ENCODE results near the gene SRRM3.

The SRRM3 gene

DNA sequence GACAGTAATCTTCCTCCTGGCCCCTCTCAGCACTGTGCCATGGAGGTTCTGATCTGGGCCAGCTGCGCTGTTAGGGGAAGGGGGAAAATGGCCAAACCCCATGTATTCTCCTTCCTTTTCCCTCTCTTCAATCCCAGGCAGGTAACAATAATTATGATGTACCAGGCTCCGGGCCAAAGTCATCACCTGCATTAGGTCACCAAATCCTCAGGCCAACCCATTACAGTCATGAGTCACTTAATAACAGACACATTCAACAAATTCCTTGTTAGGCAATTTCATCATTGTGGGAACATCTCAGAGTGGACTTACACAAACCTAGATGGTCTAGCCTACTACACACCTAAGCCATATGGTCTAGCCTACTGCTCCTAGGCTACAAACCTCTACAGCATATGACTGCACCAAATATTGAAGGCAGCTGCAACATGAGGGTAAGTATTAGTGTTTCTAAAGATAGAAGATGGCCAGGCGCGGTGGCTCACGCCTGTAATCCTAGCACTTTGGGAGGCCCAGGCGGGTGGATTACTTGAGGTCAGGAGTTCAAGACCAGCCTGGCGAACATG, 98.6 kb downstream of the SRRM3 start (continued):
- TF ChIP-seq INSM2 (tag by site-specific recombination; IDR thresholded peaks at IDR 0.05) (0 out of 2 replicates have a peak, but pooled peaks have one; percentile 14), ZNF404 (tag by site-specific recombination; IDR thresholded peaks at IDR 0.05) (no peak), ZNF121 (tag by site-specific recombination; IDR thresholded peaks at IDR 0.05) (no peak), SP3 (tag by site-specific recombination; IDR thresholded peaks at IDR 0.05) (0 out of 2 replicates have a peak, but pooled peaks have one; percentile 19), ZFP3 (tag by site-specific recombination; IDR thresholded peaks at IDR 0.05; ENCODE audit: low read depth) (no peak), ZNF473 (tag by site-specific recombination; IDR thresholded peaks at IDR 0.05) (no peak), SCRT2 (tag by site-specific recombination; IDR thresholded peaks at IDR 0.05) (peak; percentile 45), ZNF629 (tag by site-specific recombination; IDR thresholded peaks at IDR 0.05) (peak; percentile 68), KLF16 (tag by site-specific recombination; IDR thresholded peaks at IDR 0.05) (no peak), SP7 (tag by site-specific recombination; IDR thresholded peaks at IDR 0.05) (peak; percentile 59)
- TF ChIP-seq, protein P1, sequence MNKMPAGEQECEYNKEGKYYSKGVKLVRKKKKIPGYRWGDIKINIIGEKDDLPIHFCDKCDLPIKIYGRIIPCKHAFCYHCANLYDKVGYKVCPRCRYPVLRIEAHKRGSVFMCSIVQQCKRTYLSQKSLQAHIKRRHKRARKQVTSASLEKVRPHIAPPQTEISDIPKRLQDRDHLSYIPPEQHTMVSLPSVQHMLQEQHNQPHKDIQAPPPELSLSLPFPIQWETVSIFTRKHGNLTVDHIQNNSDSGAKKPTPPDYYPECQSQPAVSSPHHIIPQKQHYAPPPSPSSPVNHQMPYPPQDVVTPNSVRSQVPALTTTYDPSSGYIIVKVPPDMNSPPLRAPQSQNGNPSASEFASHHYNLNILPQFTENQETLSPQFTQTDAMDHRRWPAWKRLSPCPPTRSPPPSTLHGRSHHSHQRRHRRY (tag by site-specific recombination; IDR thresholded peaks at IDR 0.05), result no peak

GRCh38 chr7:76301000-76301399, 99.3 kb downstream of the SRRM3 start:
- no peak overlapping the region for H3K4me3 ChIP-seq (ENCODE audit: low read depth, low read length)
- H3K9me3 ChIP-seq (ENCODE audit: control insufficient read depth, insufficient read depth, low read depth, low read length), result no peaks in the 10 kb centered on the region
- H3K36me3 ChIP-seq (ENCODE audit: control insufficient read depth in 2 of 2, insufficient read depth in 1 of 2, low read length in 2 of 2), result no peaks in the 10 kb centered on the region
- TF ChIP-seq ZNF121 (tag by site-specific recombination; IDR thresholded peaks at IDR 0.05), result peak; percentile 43; the same call in 1 of the 2 replicates
- TF ChIP-seq ZBTB1 (tag by site-specific recombination; IDR thresholded peaks at IDR 0.05), result no peak
- TF ChIP-seq, protein P2, sequence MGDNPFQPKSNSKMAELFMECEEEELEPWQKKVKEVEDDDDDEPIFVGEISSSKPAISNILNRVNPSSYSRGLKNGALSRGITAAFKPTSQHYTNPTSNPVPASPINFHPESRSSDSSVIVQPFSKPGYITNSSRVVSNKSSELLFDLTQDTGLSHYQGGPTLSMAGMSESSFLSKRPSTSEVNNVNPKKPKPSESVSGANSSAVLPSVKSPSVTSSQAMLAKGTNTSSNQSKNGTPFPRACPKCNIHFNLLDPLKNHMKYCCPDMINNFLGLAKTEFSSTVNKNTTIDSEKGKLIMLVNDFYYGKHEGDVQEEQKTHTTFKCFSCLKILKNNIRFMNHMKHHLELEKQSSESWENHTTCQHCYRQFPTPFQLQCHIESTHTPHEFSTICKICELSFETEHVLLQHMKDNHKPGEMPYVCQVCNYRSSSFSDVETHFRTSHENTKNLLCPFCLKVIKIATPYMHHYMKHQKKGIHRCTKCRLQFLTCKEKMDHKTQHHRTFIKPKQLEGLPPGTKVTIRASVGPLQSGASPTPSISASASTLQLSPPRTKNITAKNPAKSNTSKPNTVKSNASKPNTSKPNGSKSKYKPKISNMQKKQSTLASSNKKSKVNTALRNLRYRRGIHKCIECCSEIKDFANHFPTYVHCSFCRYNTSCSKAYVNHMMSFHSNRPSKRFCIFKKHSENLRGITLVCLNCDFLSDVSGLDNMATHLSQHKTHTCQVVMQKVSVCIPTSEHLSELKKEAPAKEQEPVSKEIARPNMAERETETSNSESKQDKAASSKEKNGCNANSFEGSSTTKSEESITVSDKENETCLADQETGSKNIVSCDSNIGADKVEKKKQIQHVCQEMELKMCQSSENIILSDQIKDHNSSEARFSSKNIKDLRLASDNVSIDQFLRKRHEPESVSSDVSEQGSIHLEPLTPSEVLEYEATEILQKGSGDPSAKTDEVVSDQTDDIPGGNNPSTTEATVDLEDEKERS (tag by site-specific recombination; IDR thresholded peaks at IDR 0.05), result no peak
- no peaks in the 10 kb centered on the region for H3K4me1 ChIP-seq (ENCODE audit: control insufficient read depth, insufficient read depth, low read length)
- no peak overlapping the region for H3K27ac ChIP-seq (ENCODE audit: extremely low read depth, low read depth, low read length)
- ChIA-PET POLR2A (no interaction called here), CTCF (no interaction called here)

DNA sequence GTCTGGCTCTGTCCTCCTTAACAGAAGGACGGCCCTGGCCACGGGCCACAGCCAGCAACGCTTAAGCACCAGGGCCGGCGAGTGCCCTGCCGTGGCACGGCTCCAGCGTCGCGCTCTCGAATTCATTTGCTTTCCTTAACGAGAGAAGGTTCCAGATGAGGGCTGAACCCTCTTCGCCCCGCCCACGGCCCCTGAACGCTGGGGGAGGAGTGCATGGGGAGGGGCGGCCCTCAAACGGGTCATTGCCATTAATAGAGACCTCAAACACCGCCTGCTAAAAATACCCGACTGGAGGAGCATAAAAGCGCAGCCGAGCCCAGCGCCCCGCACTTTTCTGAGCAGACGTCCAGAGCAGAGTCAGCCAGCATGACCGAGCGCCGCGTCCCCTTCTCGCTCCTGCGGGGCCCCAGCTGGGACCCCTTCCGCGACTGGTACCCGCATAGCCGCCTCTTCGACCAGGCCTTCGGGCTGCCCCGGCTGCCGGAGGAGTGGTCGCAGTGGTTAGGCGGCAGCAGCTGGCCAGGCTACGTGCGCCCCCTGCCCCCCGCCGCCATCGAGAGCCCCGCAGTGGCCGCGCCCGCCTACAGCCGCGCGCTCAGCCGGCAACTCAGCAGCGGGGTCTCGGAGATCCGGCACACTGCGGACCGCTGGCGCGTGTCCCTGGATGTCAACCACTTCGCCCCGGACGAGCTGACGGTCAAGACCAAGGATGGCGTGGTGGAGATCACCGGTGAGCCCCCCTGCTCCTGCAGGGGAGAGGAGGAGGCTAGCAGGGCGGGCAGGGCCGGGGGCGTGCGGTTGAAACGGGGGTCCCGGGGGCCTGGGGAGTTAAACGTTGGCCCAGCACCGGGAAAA, 100.9 kb downstream of the SRRM3 start, which contains the start of gene HSPB1:
Gene HSPB1, plus strand, starts transcription at position 327 of the 855 bp plus-strand sequence. Its CDS starts 40 bp downstream, at position 367.
- CTCF ChIA-PET, result interaction anchor here (0.6 to 7.2 kb wide), 6 partner anchors 10 to 32 kb away, joined by 3 to 48 read pairs (median 3); no protein-coding TSS in a partner anchor
- Histone ChIP-seq H3K4me1 (ENCODE audit: control insufficient read depth, insufficient read depth, low read length) (peaks cover 2% of the 10 kb centered on the region; the same call in 1 of the 2 replicates), H3K36me3 (ENCODE audit: control insufficient read depth in 2 of 2, insufficient read depth in 1 of 2, low read length in 2 of 2) (no peaks in the 10 kb centered on the region), H3K27ac (ENCODE audit: extremely low read depth, low read depth, low read length) (peak within 1 kb of the TSS; percentile 35; the same call in 1 of the 2 replicates), H3K4me3 (ENCODE audit: low read depth, low read length) (peak within 1 kb of the TSS; percentile 37), H3K9me3 (ENCODE audit: control insufficient read depth, insufficient read depth, low read depth, low read length) (no peaks in the 10 kb centered on the region)
- POLR2A ChIA-PET, result interaction anchor here (0.6 to 1.5 kb wide), 7 partner anchors 8 to 136 kb away, joined by 3 to 9 read pairs (median 3); partner anchors contain the start of gene YWHAG
- 0 out of 2 replicates have a peak, but pooled peaks have one; percentile 16 for TF ChIP-seq ZNF629 (tag by site-specific recombination; IDR thresholded peaks at IDR 0.05)
- TF ChIP-seq, protein P3, sequence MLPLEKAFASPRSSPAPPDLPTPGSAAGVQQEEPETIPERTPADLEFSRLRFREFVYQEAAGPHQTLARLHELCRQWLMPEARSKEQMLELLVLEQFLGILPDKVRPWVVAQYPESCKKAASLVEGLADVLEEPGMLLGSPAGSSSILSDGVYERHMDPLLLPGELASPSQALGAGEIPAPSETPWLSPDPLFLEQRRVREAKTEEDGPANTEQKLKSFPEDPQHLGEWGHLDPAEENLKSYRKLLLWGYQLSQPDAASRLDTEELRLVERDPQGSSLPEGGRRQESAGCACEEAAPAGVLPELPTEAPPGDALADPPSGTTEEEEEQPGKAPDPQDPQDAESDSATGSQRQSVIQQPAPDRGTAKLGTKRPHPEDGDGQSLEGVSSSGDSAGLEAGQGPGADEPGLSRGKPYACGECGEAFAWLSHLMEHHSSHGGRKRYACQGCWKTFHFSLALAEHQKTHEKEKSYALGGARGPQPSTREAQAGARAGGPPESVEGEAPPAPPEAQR (tag by site-specific recombination; IDR thresholded peaks at IDR 0.05), result no peak
- TF ChIP-seq, protein P4, sequence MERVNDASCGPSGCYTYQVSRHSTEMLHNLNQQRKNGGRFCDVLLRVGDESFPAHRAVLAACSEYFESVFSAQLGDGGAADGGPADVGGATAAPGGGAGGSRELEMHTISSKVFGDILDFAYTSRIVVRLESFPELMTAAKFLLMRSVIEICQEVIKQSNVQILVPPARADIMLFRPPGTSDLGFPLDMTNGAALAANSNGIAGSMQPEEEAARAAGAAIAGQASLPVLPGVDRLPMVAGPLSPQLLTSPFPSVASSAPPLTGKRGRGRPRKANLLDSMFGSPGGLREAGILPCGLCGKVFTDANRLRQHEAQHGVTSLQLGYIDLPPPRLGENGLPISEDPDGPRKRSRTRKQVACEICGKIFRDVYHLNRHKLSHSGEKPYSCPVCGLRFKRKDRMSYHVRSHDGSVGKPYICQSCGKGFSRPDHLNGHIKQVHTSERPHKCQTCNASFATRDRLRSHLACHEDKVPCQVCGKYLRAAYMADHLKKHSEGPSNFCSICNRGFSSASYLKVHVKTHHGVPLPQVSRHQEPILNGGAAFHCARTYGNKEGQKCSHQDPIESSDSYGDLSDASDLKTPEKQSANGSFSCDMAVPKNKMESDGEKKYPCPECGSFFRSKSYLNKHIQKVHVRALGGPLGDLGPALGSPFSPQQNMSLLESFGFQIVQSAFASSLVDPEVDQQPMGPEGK (tag by site-specific recombination; IDR thresholded peaks at IDR 0.05), result no peak; the same call in 1 of the 2 replicates
- no peak for TF ChIP-seq ZNF175 (tag by site-specific recombination; IDR thresholded peaks at IDR 0.05)
- TF ChIP-seq ZNF843 (tag by site-specific recombination; IDR thresholded peaks at IDR 0.05), result no peak

Data from HEK293 (cell line).